IPS-15b (cell line): ENCODE results near the gene MAPK1.
"Not testable (repeated sequence)": the region's sequence is repeated elsewhere in the genome, so short reads cannot be mapped to it uniquely, and the experiment has no call there.

Source experiments
- H3K27me3 ChIP-seq: one replicate; pipeline ENCODE4 v1.6.1; 2013; ENCODE audit warnings: low read length; ENCODE audit not compliant: control insufficient read depth, insufficient read depth
- H3K36me3 ChIP-seq: one replicate; pipeline ENCODE4 v1.6.1; 2013; ENCODE audit warnings: low read length; ENCODE audit not compliant: control insufficient read depth, insufficient read depth
- H3K4me1 ChIP-seq: one replicate; pipeline ENCODE4 v1.6.1; 2013; ENCODE audit warnings: mild to moderate bottlenecking, low read length; ENCODE audit not compliant: control insufficient read depth, insufficient read depth
- H3K4me3 ChIP-seq: one replicate; pipeline ENCODE4 v1.5.1; 2013; ENCODE audit warnings: low read depth, low read length
- H3K9ac ChIP-seq: one replicate; pipeline ENCODE4 v1.6.1; 2013; ENCODE audit warnings: low read depth, mild to moderate bottlenecking, low read length
- H3K9me3 ChIP-seq: one replicate; pipeline ENCODE4 v1.6.1; 2013; ENCODE audit warnings: mild to moderate bottlenecking, low read length; ENCODE audit not compliant: control insufficient read depth, insufficient read depth

The MAPK1 gene

DNA sequence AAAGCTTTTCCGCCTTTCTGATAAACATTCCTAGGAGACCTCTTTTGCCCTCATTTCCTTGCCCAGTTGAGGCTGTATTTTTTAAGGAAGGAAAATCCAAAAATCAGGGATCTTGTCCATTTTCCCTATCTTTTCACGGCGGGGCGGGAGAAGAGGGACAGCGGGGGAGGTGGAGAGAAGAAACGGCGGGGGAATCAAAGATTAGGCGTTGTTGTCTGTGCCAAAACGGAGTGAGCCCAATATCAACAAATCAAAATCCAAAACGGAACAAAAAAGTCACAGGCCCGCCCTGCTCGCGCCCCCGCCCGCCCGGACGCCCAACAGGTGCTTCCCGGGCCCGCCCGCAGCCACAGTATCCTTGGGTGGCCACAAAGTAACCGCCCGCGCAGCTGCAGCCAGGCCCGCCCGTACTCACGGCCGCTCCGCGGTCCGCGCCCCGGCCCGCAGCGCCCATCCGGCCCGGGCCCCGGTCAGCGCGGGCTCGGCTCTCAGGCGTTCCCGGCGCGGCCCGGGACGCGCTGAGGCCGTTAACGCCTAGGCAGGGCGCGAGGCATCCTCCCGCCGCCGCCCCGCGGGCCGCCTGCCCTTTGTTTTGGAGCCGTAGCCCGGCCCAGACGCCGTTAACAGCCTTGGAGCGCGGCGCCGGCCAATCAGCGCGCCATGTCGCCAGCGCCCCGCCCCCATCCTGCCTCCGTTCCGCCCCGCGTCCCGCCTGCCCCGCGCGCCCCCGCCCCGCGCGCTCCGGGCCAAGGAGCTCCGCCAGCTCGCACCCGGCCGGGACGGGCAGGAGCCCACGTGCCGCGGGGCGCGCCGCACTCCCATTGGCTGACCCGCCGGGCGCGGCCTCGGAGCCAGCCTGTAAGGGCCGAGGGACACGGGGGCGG, 132.0 kb downstream of the MAPK1 start, which contains the start of gene YPEL1:
TSS of gene YPEL1 (minus strand) at position 595 of the 884 bp plus-strand sequence. CDS start 25,050 bp downstream, outside the sequence.
- H3K36me3 ChIP-seq, result no peaks in the 10 kb centered on the region
- peak within 1 kb of the TSS; percentile 65 for H3K9ac ChIP-seq
- peak within 1 kb of the TSS; percentile 79 for H3K4me3 ChIP-seq
- peaks cover 6% of the 10 kb centered on the region for H3K4me1 ChIP-seq
- H3K27me3 ChIP-seq, result peaks cover 17% of the 10 kb centered on the region
- no peaks in the 10 kb centered on the region for H3K9me3 ChIP-seq

DNA sequence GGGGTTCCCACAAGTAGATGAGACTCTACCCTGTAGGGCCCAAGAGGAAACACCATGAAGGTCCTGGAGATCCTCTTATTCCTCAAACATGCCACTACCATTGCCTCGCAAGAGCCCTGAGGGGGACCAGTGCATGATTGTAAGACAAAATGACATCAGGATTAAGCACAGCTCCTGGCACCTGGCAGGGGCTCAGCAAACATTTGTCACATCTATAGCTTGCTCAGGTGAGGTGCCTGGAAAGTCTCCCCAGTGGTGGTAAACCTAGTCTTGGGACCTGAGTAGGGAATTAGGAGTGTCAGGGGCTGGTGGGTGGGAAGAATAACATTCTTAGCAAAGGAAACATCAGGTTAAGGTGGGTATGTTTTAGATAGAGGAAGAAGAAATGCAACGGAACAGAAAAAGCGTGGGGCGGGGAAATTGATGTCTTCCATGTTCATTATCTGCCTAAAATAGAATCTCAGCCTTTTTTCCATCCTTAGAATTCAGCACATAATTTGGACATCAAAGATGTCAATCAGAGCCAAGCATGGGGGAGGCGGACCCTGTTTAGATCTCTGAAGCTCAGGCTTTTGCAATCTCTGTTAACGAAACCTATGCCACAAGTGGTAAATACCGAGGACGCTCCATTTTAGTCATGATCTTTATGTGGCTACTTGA, 132.8 kb downstream of the MAPK1 start:
- Histone ChIP-seq H3K4me1 (peaks cover 6% of the 10 kb centered on the region), H3K9ac (peak overlapping the region; percentile 65), H3K36me3 (no peaks in the 10 kb centered on the region), H3K27me3 (peaks cover 17% of the 10 kb centered on the region), H3K4me3 (peak overlapping the region; percentile 79), H3K9me3 (no peaks in the 10 kb centered on the region)

DNA sequence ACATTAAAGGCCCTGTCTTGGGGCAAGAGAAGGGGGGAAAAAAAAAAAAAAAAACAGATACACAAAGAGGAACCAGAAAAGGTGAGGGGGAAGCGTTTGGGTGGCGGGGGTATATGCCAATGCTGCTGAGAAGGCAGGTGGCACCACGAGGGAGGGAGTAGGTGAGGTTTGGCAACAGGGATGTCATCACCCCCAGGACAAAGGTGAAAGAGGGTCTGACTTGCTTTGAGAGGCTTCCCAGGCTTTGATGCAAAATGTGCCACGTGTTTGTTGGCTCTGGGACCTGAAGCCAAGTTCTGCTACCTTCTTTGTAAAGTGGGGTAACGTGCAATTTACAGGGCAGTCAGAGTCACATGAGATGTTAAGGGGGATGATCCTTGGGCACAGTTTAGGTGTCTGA, 135.9 kb downstream of the MAPK1 start:
- H3K36me3 ChIP-seq, result no peaks in the 10 kb centered on the region
- H3K9me3 ChIP-seq, result no peaks in the 10 kb centered on the region
- no peak overlapping the region for H3K9ac ChIP-seq
- H3K4me3 ChIP-seq, result no peak overlapping the region
- H3K4me1 ChIP-seq, result no peaks in the 10 kb centered on the region
- peaks cover 5% of the 10 kb centered on the region for H3K27me3 ChIP-seq

DNA sequence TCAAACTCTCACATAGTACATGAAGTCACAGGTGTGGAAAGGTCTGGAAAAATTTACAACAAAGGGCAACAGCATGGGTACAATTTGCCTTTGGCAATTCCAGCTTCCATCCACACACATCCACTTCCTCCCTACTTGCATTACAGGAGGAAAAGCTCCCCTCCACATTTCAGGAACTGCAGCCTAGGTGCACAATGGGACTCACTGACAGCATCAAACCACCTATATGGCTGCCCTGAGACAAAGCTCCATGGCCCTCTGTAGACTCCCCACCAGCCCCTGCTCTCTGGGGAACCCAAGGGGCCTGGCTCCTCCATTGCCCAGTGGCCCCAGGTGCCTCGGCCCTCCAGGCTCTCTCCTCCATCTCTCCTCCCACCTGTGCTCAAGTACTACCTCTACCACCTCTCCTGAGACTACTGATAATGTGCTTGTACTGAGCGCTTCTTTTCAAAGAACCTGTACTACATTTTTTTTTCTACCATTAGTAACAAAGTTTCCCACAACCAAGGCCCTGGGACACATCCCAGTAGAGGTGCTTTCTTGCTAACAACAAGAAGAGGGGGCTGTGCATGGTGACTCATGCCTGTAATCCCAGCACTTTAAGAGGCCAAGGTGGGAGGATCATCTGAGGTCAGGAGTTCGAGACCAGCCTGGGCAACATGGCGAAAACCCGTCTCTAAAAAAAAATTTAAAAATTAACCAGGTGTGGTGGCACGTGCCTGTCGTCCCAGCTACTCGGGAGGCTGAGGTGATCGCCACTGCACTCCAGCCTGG, 136.7 kb downstream of the MAPK1 start:
- H3K4me1 ChIP-seq, result peaks cover 2% of the 10 kb centered on the region
- H3K4me3 ChIP-seq, result no peak overlapping the region
- no peaks in the 10 kb centered on the region for H3K36me3 ChIP-seq
- H3K9ac ChIP-seq, result no peak overlapping the region
- H3K27me3 ChIP-seq, result peaks cover 5% of the 10 kb centered on the region
- no peaks in the 10 kb centered on the region for H3K9me3 ChIP-seq

DNA sequence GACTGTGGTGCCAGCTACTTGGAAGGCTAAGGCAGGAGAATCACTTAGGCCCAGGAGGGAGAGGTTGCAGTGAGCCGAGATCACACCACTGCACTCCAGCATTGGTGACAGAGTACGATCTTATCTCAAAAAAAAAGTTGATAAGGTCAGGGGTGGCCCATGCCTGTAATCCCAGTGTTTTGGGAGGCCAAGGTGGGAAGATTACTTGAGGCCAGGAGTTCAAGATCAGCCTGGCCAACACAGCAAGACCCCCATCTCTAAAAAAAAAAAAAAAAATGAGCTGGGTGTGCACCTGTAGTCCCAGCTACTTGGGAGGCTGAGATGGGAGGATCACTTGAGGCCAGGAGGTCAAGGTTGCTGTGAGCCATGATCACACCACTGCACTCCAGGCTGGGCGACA, 138.3 kb downstream of the MAPK1 start:
- not testable (repeated sequence) for H3K27me3 ChIP-seq, H3K4me3 ChIP-seq, H3K9me3 ChIP-seq, H3K4me1 ChIP-seq, H3K36me3 ChIP-seq, H3K9ac ChIP-seq

DNA sequence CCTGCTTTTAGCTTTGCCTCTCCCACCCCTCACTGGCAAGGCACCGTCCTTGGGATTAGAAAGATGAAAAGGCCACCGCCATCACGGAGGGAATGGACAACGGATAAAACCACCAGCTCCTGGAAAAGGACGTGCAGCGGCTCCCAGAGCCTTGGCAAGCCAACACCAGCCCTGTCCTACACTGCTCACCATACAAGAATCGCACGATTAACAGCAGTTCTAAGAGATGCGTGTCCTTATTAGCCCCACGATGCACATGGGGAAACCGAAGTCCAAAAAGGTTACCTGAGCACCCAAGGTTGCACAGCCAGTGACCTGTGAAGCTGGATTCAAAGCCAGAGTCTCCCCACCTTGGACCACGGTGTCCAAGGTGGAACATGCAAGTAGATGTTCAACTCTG, 139.2 kb downstream of the MAPK1 start:
- Histone ChIP-seq H3K4me1 (peaks cover 2% of the 10 kb centered on the region), H3K4me3 (no peak overlapping the region), H3K9me3 (no peaks in the 10 kb centered on the region), H3K9ac (no peak overlapping the region), H3K36me3 (no peaks in the 10 kb centered on the region), H3K27me3 (no peaks in the 10 kb centered on the region)

DNA sequence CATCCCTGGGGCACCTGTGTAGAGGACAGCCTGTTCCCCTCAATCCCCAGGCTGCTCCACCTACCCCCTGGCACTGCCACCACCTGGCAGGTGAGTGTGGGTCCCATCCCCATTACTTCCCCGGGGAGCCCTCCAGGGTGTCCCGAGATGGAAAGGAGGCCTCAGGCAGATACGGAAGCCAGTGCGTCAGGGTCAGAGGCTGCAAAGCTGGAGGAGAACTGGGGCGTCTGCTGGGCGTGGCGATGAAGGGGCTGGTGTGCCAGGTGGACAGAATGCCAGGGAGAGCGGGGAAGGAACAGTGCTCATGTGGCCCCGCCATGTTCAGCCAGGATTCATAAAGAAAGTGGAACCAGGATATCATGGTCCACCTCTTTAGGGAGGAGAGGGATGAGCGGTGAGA, 139.7 kb downstream of the MAPK1 start:
- H3K36me3 ChIP-seq, result no peaks in the 10 kb centered on the region
- H3K4me1 ChIP-seq, result peaks cover 2% of the 10 kb centered on the region
- H3K27me3 ChIP-seq, result no peaks in the 10 kb centered on the region
- H3K9me3 ChIP-seq, result no peaks in the 10 kb centered on the region
- no peak overlapping the region for H3K9ac ChIP-seq
- no peak overlapping the region for H3K4me3 ChIP-seq

DNA sequence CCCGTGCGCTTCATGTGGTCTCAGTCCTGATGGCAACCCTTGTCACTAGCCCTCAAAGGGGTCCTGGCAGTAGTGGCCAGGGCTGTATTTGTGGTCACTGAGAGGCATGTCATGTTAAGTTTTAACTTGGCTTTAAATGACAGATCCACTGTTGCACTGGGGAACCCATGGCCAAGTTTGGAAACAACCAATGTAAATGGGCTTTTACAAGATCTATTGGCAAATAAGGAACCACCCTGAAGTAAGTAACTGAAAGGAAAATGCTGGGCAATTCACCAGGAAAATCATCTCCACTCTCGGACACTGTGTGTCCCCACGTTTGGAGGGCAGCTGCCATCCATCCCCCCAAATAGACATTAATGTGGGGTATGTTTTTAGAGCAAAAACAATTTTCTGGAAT, 140.3 kb downstream of the MAPK1 start:
- Histone ChIP-seq H3K4me3 (no peak overlapping the region), H3K27me3 (no peaks in the 10 kb centered on the region), H3K4me1 (peaks cover 2% of the 10 kb centered on the region), H3K9ac (no peak overlapping the region), H3K36me3 (no peaks in the 10 kb centered on the region), H3K9me3 (no peaks in the 10 kb centered on the region)

DNA sequence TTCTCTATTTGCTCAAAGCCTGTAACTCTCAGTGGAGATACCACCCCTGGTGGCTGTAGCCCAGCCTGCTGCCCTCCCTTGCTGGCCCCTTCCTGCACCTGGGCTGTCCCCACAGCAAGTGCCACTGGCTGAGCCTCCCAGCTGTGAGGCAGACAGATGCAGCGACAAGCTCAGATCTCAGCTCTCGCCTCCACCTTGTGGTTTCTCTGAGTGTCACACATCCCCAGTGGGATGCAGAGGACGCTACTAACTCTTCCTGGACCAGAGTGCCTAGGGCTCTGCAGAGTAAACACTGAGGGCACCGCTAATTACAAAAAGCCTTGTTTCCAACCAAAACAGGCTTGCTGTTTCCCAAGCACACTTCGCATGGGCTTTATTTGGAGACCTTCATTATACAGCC, 140.8 kb downstream of the MAPK1 start:
- Histone ChIP-seq H3K9me3 (no peaks in the 10 kb centered on the region), H3K27me3 (no peaks in the 10 kb centered on the region), H3K4me1 (peaks cover 2% of the 10 kb centered on the region), H3K36me3 (no peaks in the 10 kb centered on the region), H3K4me3 (no peak overlapping the region), H3K9ac (no peak overlapping the region)

DNA sequence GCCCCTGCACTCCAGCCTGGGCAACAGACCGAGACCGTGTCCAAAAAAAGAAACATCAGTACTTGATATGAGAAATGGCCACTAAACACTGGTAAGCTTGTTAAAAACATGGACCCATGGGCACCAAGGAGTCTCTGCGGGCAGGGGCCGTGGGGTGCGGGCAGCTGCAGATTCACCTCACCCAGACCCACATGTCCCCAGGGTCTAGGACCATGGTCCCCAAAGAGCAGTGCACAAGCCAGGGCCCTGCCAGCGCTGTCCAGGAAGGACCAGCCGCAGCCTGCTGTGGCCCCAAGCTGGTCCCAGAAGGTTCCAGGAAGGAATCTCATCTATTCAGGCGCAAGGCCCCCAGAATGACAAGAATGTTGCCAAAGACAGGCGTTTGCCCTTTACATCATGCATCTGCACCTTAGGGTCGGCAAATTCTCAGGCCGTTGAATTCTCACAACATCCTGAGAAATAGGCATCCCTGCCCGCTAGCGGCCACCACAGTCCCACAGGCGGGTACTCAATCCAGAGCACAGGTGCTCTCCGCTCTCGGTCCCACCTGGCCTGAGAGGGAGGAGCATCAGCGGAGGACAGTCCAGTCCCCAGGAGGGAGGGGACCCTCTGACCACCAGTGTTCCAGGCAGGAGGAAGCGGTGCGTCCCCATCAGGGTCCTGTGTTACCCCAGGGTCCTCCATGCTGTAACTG, 141.3 kb downstream of the MAPK1 start:
- Histone ChIP-seq H3K9me3 (no peaks in the 10 kb centered on the region), H3K9ac (no peak overlapping the region), H3K36me3 (no peaks in the 10 kb centered on the region), H3K4me1 (peaks cover 2% of the 10 kb centered on the region), H3K27me3 (no peaks in the 10 kb centered on the region), H3K4me3 (no peak overlapping the region)

DNA sequence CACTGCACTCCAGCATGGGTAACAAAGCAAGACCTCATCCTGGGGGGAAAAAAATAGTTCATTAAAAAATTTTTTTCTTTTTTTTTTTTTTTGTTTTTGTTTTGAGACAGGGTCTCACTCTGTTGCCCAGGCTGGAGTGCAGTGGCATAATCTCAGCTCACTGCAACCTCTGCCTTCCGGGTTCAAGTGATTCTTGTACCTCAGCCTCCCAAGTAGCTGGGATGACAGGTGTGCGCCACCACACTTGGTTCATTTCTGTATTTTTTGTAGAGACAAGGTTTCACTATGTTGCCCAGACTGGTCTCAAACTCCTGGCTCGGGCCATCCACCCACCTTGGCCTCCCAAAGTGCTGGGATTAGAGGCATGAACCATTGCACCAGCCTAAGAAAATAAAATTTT, 142.9 kb downstream of the MAPK1 start:
- H3K4me1 ChIP-seq, H3K4me3 ChIP-seq, H3K9me3 ChIP-seq, H3K36me3 ChIP-seq, H3K27me3 ChIP-seq, H3K9ac ChIP-seq: not testable (repeated sequence)
